K562 (cell line): Measurements from ENCODE around the gene FAM53B. TPM values are rescaled to one million over a fixed set of nuclear protein-coding genes. Genes with fewer than 3 reads are reported as not detected.

Experiments
- ATAC-seq: fragments of 200-7000 bp; cut with Tn5 transposase; 3 replicates; pipeline ENCODE4 v1.9.1; 2020; ENCODE audit warnings: moderate library complexity
- BruUV-seq: library from RNA; stranded (reverse); fragments of 400-500 nt; replicated peaks from 2 replicates; lab custom pipeline; 2021; lab: Mats Ljungman, UMichigan
- CTCF ChIA-PET: fragments of 300-600 bp; formaldehyde crosslinking; extraction: SDS; loops from one replicate; lab custom pipeline; 2021; ENCODE audit warnings: low intra/inter-chr PET ratio; lab: Yijun Ruan, JAX
- POLR2A ChIA-PET: fragments of 300-600, 350-650 bp; sonication (Branson Sonifier 250); formaldehyde crosslinking; extraction: SDS; loops from one replicate; lab custom pipeline; 2021; ENCODE audit warnings: antibody characterized with exemption, inconsistent platforms; lab: Yijun Ruan, JAX
- DNase-seq, 4 experiments: peaks; one replicate each; pipeline versions ENCODE4 v3.0.0 to v3.0.0-alpha.2; 2011 to 2018; ENCODE audit warnings: low spot score in 3 of 4, mixed read lengths in 3 of 4; ENCODE audit errors: extremely low read depth in 1 of 4
- FAIRE-seq: peaks from 2 replicates; lab custom pipeline; 2011; peaks lifted over from hg19 to GRCh38; lab: Jason Lieb, UNC
- H2AFZ ChIP-seq: 2 replicates; pipeline ENCODE4 v1.6.0; 2011; ENCODE audit warnings: low read depth, low read length, control low read depth, inconsistent platforms
- H3K27ac ChIP-seq: fragments of 200-600 bp; 3 replicates; pipeline ENCODE4 v1.8.0; 2011; ENCODE audit warnings: low read depth, mild to moderate bottlenecking, control low read depth, inconsistent platforms, low read length, moderate library complexity, mixed read lengths; ENCODE audit errors: extremely low read depth
- H3K27me3 ChIP-seq, 2 experiments: fragments of 300-600 bp in 1 of 2; 2 replicates in 1 of 2; 3 replicates in 1 of 2; pipeline versions ENCODE4 v1.6.0 to v1.8.0; 2011; ENCODE audit warnings: inconsistent platforms in 2 of 2, low read length in 2 of 2, mild to moderate bottlenecking in 1 of 2, mixed read lengths in 1 of 2, moderate library complexity in 1 of 2; ENCODE audit not compliant: control insufficient read depth in 2 of 2, insufficient read depth in 2 of 2
- H3K36me3 ChIP-seq: fragments of 300-600 bp; 3 replicates; pipeline ENCODE4 v1.8.0; 2011; ENCODE audit warnings: mild to moderate bottlenecking, low read length, inconsistent platforms; ENCODE audit not compliant: control insufficient read depth, insufficient read depth
- H3K4me1 ChIP-seq, 2 experiments: fragments of 200-600 bp in 1 of 2; replicated peaks in 1 of 2; 2 replicates in 1 of 2; 3 replicates in 1 of 2; pipeline versions ENCODE4 v1.5.1 to v1.8.0; 2011; ENCODE audit warnings: inconsistent platforms in 2 of 2, low read length in 2 of 2, mild to moderate bottlenecking in 1 of 2, mixed read lengths in 1 of 2, moderate library complexity in 1 of 2; ENCODE audit not compliant: control insufficient read depth in 2 of 2, insufficient read depth in 2 of 2
- H3K4me2 ChIP-seq: 2 replicates; pipeline ENCODE4 v1.6.1; 2011; ENCODE audit warnings: low read length, control low read depth, inconsistent platforms, mixed read lengths; ENCODE audit not compliant: insufficient read depth
- H3K4me3 ChIP-seq: fragments of 200-600 bp; sonication (generic), shearing (Covaris generic); 2 replicates; pipeline ENCODE4 v1.5.1; 2016; ENCODE audit warnings: control low read depth, inconsistent platforms
- H3K79me2 ChIP-seq: fragments of 200-600 bp; 3 replicates; pipeline ENCODE4 v1.8.0; 2011; ENCODE audit warnings: low read length, inconsistent platforms; ENCODE audit not compliant: control insufficient read depth, insufficient read depth
- H3K9ac ChIP-seq, 2 experiments: 2 replicates each; pipeline versions ENCODE4 v1.6.0 to v1.6.1; 2011; ENCODE audit warnings: low read depth in 2 of 2, low read length in 2 of 2, control low read depth in 1 of 2, inconsistent platforms in 1 of 2, mild to moderate bottlenecking in 1 of 2, mixed read lengths in 1 of 2; ENCODE audit not compliant: insufficient read depth in 1 of 2
- H3K9me1 ChIP-seq: one replicate; pipeline ENCODE4 v1.6.0; 2011; ENCODE audit warnings: inconsistent platforms, mild to moderate bottlenecking, low read length, moderate library complexity; ENCODE audit not compliant: control insufficient read depth, insufficient read depth
- H3K9me3 ChIP-seq: replicated peaks from 2 replicates; pipeline ENCODE4 v1.5.1; 2011; ENCODE audit warnings: low read depth, low read length, inconsistent platforms; ENCODE audit not compliant: control insufficient read depth, insufficient read depth
- H4K20me1 ChIP-seq: replicated peaks from 2 replicates; pipeline ENCODE4 v1.6.1; 2011; ENCODE audit warnings: low read length, inconsistent platforms, mixed read lengths; ENCODE audit not compliant: control insufficient read depth, insufficient read depth
- CBX3 ChIP-seq, 2 experiments: IDR thresholded peaks; 1 replicate in 1 of 2; 2 replicates in 1 of 2; pipeline ENCODE4 v1.6.1; 2012; ENCODE audit warnings: inconsistent platforms in 2 of 2, low read length in 2 of 2, borderline replicate concordance in 1 of 2, control low read depth in 1 of 2
- COPS2 ChIP-seq: fragments of 450-650 bp; conservative IDR thresholded peaks from 2 replicates; pipeline ENCODE4 v1.6.1; 2016; ENCODE audit warnings: mild to moderate bottlenecking, moderate library complexity
- CSDE1 ChIP-seq, 2 experiments: fragments of 450-650 bp; IDR thresholded peaks; 2 replicates each; pipeline ENCODE4 v1.6.1; 2016; ENCODE audit warnings: mild to moderate bottlenecking in 1 of 2
- GATAD2A ChIP-seq: fragments of 450-650 bp; IDR thresholded peaks from 2 replicates; pipeline ENCODE4 v1.6.1; 2017
- JUNB ChIP-seq: fragments of 450-650 bp; formaldehyde crosslinking; conservative IDR thresholded peaks from 2 replicates; pipeline ENCODE4 v1.4.0; 2020; ENCODE audit warnings: mild to moderate bottlenecking
- NR2C1 ChIP-seq, 2 experiments: fragments of 450-650 bp; IDR thresholded peaks; 2 replicates each; pipeline ENCODE4 v1.6.1; 2017; ENCODE audit warnings: mild to moderate bottlenecking in 2 of 2, antibody characterized with exemption in 1 of 2, inconsistent platforms in 1 of 2, missing compliant biosample characterization in 1 of 2, missing genetic modification characterization in 1 of 2
- RBM15 ChIP-seq: fragments of 200-400 bp; formaldehyde crosslinking; IDR thresholded peaks from 2 replicates; pipeline ENCODE4 v1.6.1; 2018; ENCODE audit warnings: mild to moderate bottlenecking, low read length, moderate library complexity; ENCODE audit not compliant: insufficient read depth
- RUNX1 ChIP-seq: sonication (generic); IDR thresholded peaks from 2 replicates; pipeline ENCODE4 v1.6.1; 2016; ENCODE audit warnings: antibody characterized with exemption, low read depth
- SAFB ChIP-seq: fragments of 200-400 bp; formaldehyde crosslinking; IDR thresholded peaks from 2 replicates; pipeline ENCODE4 v1.6.1; 2017; ENCODE audit warnings: low read depth, low read length, borderline replicate concordance
- TGIF2 ChIP-seq: sonication (generic); formaldehyde crosslinking; IDR thresholded peaks from 2 replicates; pipeline ENCODE4 v1.8.1; 2022; ENCODE audit warnings: mild to moderate bottlenecking, missing genetic modification reagents, moderate library complexity
- ZSCAN32 ChIP-seq: fragments of 450-650 bp; formaldehyde crosslinking; IDR thresholded peaks from 2 replicates; pipeline ENCODE4 v1.4.0; 2020; ENCODE audit warnings: mild to moderate bottlenecking, moderate library complexity
- WGBS: fragments of 100-300 bp; shearing (Covaris generic); methylation state at CpG from one replicate; pipeline ENCODE4 v1.1.6; 2016; ENCODE audit warnings: low coverage, mixed read lengths; ENCODE audit not compliant: insufficient coverage; ENCODE audit errors: missing lambda C conversion rate; 5-methylcytosine and 5-hydroxymethylcytosine counted together
- in situ Hi-C: fragments of 300-500 bp; cut with MboI; formaldehyde crosslinking; loops from 4 replicates; pipeline ENCODE4 v1.15.0; 2018; ENCODE audit warnings: inconsistent platforms, mixed read lengths
- intact Hi-C: fragments of 100-400 bp; cut with micrococcal nuclease; formaldehyde crosslinking; loops from 2 replicates; pipeline ENCODE4 v1.14.2; 2022
- polyA plus RNA-seq, 8 experiments: library from polyadenylated mRNA; depleted of rRNA in 4 of 8; stranded (reverse) in 5 of 8; unstranded in 3 of 8; fragments of >200 nt; fragmentation: Nextera tagmentation in 2 of 8; fragmentation: Illumina TruSeq in 1 of 8; extraction: Ambion mirVana in 2 of 8; extraction: Trizol in 1 of 8; gene quantifications; 2 replicates each; pipeline versions ENCODE4 v1.2.1 to v1.2.3, GENCODE V29; 2011 to 2014; ENCODE audit warnings: inconsistent platforms in 1 of 8, missing spikeins in 1 of 8
- total RNA-seq, 7 experiments: library from RNA; depleted of rRNA in 6 of 7; stranded (reverse); fragments of >200 nt in 6 of 7; fragmentation: Illumina TruSeq in 2 of 7; extraction: Trizol in 2 of 7; gene quantifications; 2 replicates each; pipeline versions ENCODE4 v1.2.1 to v1.2.3, GENCODE V29; 2011 to 2021; ENCODE audit warnings: low replicate concordance in 1 of 7
- TF ChIP-seq, protein P1 (sequence below): fragments of 250-450 bp; sonication (Bioruptor Pico); IDR thresholded peaks from 2 replicates; pipeline ENCODE4 v1.4.0; 2020; ENCODE audit warnings: mild to moderate bottlenecking, moderate library complexity, borderline replicate concordance
- TF ChIP-seq, protein P2 (sequence below): sonication (generic); IDR thresholded peaks from 2 replicates; pipeline ENCODE4 v1.6.1; 2016
- TF ChIP-seq, protein P3 (sequence below): sonication (generic); formaldehyde crosslinking; IDR thresholded peaks from 2 replicates; pipeline ENCODE4 v1.8.0; 2022; ENCODE audit warnings: missing genetic modification reagents, mild to moderate bottlenecking, borderline replicate concordance

FAM53B gene
- total and polyA plus RNA-seq, 9 of the 15 experiments (the other 6 are each of a cell fraction or from before 2014, with no cell fraction given), result 0.03 to 16.5 (median 5.0) TPM

DNA sequence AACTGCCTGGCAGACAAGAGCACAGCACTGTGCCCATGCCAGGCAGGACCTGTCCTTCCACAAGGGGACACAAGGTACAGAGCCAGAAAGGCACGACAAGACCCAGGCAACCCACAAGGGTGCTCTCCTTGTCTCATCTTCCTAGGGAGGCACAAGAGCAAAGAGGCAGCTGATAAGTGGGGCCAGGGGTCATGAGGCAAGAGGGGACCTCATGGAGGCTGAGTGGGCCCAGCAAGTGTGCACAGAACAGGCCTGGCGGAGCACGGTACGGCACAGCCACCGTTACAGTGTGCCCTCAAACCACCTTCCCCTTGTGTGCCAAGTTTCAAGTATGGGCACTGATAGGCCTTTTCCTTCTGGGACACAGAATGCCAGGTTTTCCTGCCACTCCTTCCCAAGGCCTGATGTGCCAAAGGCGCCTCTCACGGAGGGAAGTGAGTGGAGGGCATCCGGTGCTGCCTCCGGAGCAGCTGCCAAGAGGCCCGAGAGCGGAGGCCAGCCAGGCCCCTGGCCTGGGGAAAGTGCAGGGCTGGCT lies 75.6 kb downstream of the FAM53B start:
- no peak overlapping the region for H3K27ac ChIP-seq
- no peak overlapping the region for H3K4me3 ChIP-seq
- H2AFZ ChIP-seq, result no peak overlapping the region
- peaks cover 22 to 56% of the 10 kb centered on the region in 2 experiments for H3K4me1 ChIP-seq
- DNase-seq, result no peak
- intact Hi-C loops (no loop called here), in situ Hi-C loops (no loop called here)
- H3K79me2 ChIP-seq, result peaks cover 10% of the 10 kb centered on the region
- H3K9ac ChIP-seq, result peak overlapping the region in 1 of 2 experiments; percentile 74; a peak in 1 of 4 replicates
- peaks cover 3% of the 10 kb centered on the region for H3K9me1 ChIP-seq
- ChIA-PET CTCF (no interaction called here), POLR2A (interaction anchor here (0.5 to 1.2 kb wide), 3 partner anchors 11 to 428 kb away, joined by 3 read pairs; no protein-coding TSS in a partner anchor)
- 80% methylated on average over 7 of the region's 11 CpGs for WGBS
- H3K27me3 ChIP-seq, result no peaks in the 10 kb centered on the region
- peaks cover 14% of the 10 kb centered on the region; the same call in 2 of the 3 replicates for H3K36me3 ChIP-seq
- H4K20me1 ChIP-seq, result 0 out of 2 replicates have a peak, but pooled peaks cover 9% of the 10 kb centered on the region
- TF ChIP-seq TGIF2 (no peak), RUNX1 (no peak), JUNB (CRISPR knock-in tag) (no peak), ZSCAN32 (CRISPR knock-in tag) (no peak), CBX3 (IDR thresholded peaks at IDR 0.05; ENCODE audit: borderline replicate concordance in 1 of 2, low read length in 2 of 2) (no peak), CSDE1 (IDR thresholded peaks at IDR 0.05) (no peak), COPS2 (no peak), SAFB (no peak), RBM15 (no peak), GATAD2A (no peak), NR2C1 (IDR thresholded peaks at IDR 0.05) (no peak), NR2C1 (tag; IDR thresholded peaks at IDR 0.05) (no peak)
- TF ChIP-seq, protein P1, sequence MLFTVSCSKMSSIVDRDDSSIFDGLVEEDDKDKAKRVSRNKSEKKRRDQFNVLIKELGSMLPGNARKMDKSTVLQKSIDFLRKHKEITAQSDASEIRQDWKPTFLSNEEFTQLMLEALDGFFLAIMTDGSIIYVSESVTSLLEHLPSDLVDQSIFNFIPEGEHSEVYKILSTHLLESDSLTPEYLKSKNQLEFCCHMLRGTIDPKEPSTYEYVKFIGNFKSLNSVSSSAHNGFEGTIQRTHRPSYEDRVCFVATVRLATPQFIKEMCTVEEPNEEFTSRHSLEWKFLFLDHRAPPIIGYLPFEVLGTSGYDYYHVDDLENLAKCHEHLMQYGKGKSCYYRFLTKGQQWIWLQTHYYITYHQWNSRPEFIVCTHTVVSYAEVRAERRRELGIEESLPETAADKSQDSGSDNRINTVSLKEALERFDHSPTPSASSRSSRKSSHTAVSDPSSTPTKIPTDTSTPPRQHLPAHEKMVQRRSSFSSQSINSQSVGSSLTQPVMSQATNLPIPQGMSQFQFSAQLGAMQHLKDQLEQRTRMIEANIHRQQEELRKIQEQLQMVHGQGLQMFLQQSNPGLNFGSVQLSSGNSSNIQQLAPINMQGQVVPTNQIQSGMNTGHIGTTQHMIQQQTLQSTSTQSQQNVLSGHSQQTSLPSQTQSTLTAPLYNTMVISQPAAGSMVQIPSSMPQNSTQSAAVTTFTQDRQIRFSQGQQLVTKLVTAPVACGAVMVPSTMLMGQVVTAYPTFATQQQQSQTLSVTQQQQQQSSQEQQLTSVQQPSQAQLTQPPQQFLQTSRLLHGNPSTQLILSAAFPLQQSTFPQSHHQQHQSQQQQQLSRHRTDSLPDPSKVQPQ (CRISPR knock-in tag), result no peak
- TF ChIP-seq, protein P2, sequence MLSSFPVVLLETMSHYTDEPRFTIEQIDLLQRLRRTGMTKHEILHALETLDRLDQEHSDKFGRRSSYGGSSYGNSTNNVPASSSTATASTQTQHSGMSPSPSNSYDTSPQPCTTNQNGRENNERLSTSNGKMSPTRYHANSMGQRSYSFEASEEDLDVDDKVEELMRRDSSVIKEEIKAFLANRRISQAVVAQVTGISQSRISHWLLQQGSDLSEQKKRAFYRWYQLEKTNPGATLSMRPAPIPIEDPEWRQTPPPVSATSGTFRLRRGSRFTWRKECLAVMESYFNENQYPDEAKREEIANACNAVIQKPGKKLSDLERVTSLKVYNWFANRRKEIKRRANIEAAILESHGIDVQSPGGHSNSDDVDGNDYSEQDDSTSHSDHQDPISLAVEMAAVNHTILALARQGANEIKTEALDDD, result no peak
- TF ChIP-seq, protein P3, sequence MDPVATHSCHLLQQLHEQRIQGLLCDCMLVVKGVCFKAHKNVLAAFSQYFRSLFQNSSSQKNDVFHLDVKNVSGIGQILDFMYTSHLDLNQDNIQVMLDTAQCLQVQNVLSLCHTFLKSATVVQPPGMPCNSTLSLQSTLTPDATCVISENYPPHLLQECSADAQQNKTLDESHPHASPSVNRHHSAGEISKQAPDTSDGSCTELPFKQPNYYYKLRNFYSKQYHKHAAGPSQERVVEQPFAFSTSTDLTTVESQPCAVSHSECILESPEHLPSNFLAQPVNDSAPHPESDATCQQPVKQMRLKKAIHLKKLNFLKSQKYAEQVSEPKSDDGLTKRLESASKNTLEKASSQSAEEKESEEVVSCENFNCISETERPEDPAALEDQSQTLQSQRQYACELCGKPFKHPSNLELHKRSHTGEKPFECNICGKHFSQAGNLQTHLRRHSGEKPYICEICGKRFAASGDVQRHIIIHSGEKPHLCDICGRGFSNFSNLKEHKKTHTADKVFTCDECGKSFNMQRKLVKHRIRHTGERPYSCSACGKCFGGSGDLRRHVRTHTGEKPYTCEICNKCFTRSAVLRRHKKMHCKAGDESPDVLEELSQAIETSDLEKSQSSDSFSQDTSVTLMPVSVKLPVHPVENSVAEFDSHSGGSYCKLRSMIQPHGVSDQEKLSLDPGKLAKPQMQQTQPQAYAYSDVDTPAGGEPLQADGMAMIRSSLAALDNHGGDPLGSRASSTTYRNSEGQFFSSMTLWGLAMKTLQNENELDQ (CRISPR knock-in tag), result no peak
- BruUV-seq, result no TSS peak
- no peak overlapping the region for H3K4me2 ChIP-seq
- no peaks in the 10 kb centered on the region for H3K9me3 ChIP-seq
- no peak for FAIRE-seq
- no peak for ATAC-seq
